ENCODE results near the gene HSDL1.

- TF ChIP-seq POLR2A (IDR thresholded peaks at IDR 0.05) (no peak), EP300 (IDR thresholded peaks at IDR 0.05) (no peak), POLR2AphosphoS5 (IDR thresholded peaks at IDR 0.05) (no peak)
- TF ChIP-seq, protein P1, sequence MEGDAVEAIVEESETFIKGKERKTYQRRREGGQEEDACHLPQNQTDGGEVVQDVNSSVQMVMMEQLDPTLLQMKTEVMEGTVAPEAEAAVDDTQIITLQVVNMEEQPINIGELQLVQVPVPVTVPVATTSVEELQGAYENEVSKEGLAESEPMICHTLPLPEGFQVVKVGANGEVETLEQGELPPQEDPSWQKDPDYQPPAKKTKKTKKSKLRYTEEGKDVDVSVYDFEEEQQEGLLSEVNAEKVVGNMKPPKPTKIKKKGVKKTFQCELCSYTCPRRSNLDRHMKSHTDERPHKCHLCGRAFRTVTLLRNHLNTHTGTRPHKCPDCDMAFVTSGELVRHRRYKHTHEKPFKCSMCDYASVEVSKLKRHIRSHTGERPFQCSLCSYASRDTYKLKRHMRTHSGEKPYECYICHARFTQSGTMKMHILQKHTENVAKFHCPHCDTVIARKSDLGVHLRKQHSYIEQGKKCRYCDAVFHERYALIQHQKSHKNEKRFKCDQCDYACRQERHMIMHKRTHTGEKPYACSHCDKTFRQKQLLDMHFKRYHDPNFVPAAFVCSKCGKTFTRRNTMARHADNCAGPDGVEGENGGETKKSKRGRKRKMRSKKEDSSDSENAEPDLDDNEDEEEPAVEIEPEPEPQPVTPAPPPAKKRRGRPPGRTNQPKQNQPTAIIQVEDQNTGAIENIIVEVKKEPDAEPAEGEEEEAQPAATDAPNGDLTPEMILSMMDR (IDR thresholded peaks at IDR 0.05) = no peak
These were observed 39.1 kb upstream of the HSDL1 start for GRCh38 chr16:84183911-84184591.
